ENCODE data around the gene GFOD1. TPM values are rescaled to one million over a fixed set of nuclear protein-coding genes. Genes with fewer than 3 reads are reported as not detected.

GFOD1 gene
- total and polyA plus RNA-seq, 2 of the 4 experiments (the other 2 are of a cell fraction): 1.8 to 3.4 TPM

DNA sequence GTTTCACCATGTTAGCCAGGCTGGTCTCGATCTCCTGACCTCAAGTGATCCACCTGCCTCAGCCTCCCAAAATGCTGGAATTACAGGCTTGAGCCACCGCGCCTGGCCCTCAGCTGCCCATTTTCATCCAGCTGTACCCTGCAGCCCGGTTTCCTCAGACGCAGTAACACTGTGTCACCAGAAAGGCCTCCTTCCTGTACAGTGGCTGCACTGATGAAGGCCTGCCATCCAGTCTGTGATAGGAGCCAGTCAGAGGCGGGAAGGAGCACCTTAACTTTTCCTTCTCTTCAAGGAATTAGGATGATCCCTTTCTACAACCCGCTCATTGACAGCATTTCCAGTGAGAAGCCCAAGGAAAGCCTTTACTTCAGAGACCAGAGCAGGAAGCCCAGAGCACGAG, 75.9 kb downstream of the GFOD1 start:
- H3K9ac ChIP-seq (ENCODE audit: low read depth, low read length): no peak overlapping the region
- peaks cover 0 to 17% of the 10 kb centered on the region in 2 experiments; a peak in 2 of 4 replicates for H3K79me1 ChIP-seq (ENCODE audit: low read depth in 1 of 2, low read length in 2 of 2)
- no peak overlapping the region for H3K23ac ChIP-seq (ENCODE audit: low read depth, low read length)
- H3K9me1 ChIP-seq (ENCODE audit: insufficient read depth, low read length): peaks cover 20% of the 10 kb centered on the region
- no peak overlapping the region for H2BK20ac ChIP-seq (ENCODE audit: low read depth, low read length)
- ATAC-seq (ENCODE audit: low read depth) (no peak), DNase-seq (no peak)
- no peak overlapping the region for H2AK5ac ChIP-seq (ENCODE audit: low read depth, low read length)
- dilution Hi-C loops (cut with HindIII; ENCODE audit: low sequenced_read_pairs, unreplicated experiment): no loop called here
- no peak overlapping the region for H4K91ac ChIP-seq (ENCODE audit: insufficient read depth, low read depth, low read length)
- TF ChIP-seq MAZ (IDR thresholded peaks at IDR 0.05; ENCODE audit: borderline replicate concordance, low read depth, low read length): no peak
- no peak for TF ChIP-seq RFX5 (IDR thresholded peaks at IDR 0.05; ENCODE audit: low read depth, low read length)
- TF ChIP-seq CEBPB (IDR thresholded peaks at IDR 0.05; ENCODE audit: low read depth, low read length): no peak
- TF ChIP-seq, protein P1, sequence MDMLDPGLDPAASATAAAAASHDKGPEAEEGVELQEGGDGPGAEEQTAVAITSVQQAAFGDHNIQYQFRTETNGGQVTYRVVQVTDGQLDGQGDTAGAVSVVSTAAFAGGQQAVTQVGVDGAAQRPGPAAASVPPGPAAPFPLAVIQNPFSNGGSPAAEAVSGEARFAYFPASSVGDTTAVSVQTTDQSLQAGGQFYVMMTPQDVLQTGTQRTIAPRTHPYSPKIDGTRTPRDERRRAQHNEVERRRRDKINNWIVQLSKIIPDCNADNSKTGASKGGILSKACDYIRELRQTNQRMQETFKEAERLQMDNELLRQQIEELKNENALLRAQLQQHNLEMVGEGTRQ (IDR thresholded peaks at IDR 0.05; ENCODE audit: low read depth, low read length): no peak
- no peak for TF ChIP-seq FOS (IDR thresholded peaks at IDR 0.05; ENCODE audit: low read depth, low read length)
- TF ChIP-seq CHD1 (IDR thresholded peaks at IDR 0.05; ENCODE audit: low read depth, low read length): no peak
- TF ChIP-seq RAD21 (IDR thresholded peaks at IDR 0.05; ENCODE audit: low read length): no peak
- no peak for TF ChIP-seq SMC3 (IDR thresholded peaks at IDR 0.05; ENCODE audit: low read depth, low read length)
- TF ChIP-seq BHLHE40 (IDR thresholded peaks at IDR 0.05; ENCODE audit: low read depth, low read length): no peak
- TF ChIP-seq POLR2A (IDR thresholded peaks at IDR 0.05; ENCODE audit: low read depth, low read length): no peak
- no peak for TF ChIP-seq MAFK (IDR thresholded peaks at IDR 0.05; ENCODE audit: low read depth, low read length)
- no peaks in the 10 kb centered on the region for H3K27me3 ChIP-seq (ENCODE audit: control insufficient read depth, insufficient read depth, low read length)
- H2AK9ac ChIP-seq (replicated peaks; ENCODE audit: low read depth, low read length, poor library complexity): no peak overlapping the region
- no peak overlapping the region for H3K4me2 ChIP-seq (ENCODE audit: low read depth, low read length)
- H4K5ac ChIP-seq (ENCODE audit: low read depth, low read length): no peak overlapping the region
- no peaks in the 10 kb centered on the region for H3K9me3 ChIP-seq (ENCODE audit: control insufficient read depth, insufficient read depth, low read length)
- no peak overlapping the region for H3K27ac ChIP-seq (ENCODE audit: insufficient read depth, low read length)
- no peak overlapping the region for H4K8ac ChIP-seq (ENCODE audit: low read depth in 2 of 2, low read length in 2 of 2)
- no peak overlapping the region for H2BK15ac ChIP-seq (ENCODE audit: low read depth, low read length)
- WGBS, 2 experiments (ENCODE audit: extremely low coverage in 2 of 2, insufficient read length in 1 of 2): no CpG with 5 or more reads among the region's 8 CpGs
- no peak overlapping the region for H3K18ac ChIP-seq (ENCODE audit: low read depth, low read length)
- ChIA-PET CTCF (no interaction called here), POLR2A (ENCODE audit: unreplicated experiment) (no interaction called here)
- intact Hi-C loops (cut with micrococcal nuclease): no loop called here
- no peak overlapping the region for H3K56ac ChIP-seq (ENCODE audit: extremely low read depth, insufficient read depth, low read length)
- H3K4me1 ChIP-seq (ENCODE audit: control insufficient read depth, insufficient read depth, low read length): peaks cover 23% of the 10 kb centered on the region
- H2AFZ ChIP-seq (replicated peaks; ENCODE audit: low read length, poor library complexity): no peak overlapping the region
- H3K14ac ChIP-seq (replicated peaks; ENCODE audit: low read depth, low read length): no peak overlapping the region
- no peak overlapping the region for H2BK5ac ChIP-seq (ENCODE audit: low read depth, low read length, poor library complexity, severe bottlenecking)
- no peaks in the 10 kb centered on the region for H3K36me3 ChIP-seq (ENCODE audit: control insufficient read depth, insufficient read depth, low read length)
- no peak overlapping the region for H2BK120ac ChIP-seq (ENCODE audit: low read depth, low read length)
- H3K4me3 ChIP-seq (ENCODE audit: insufficient read depth, low read depth, low read length): no peak overlapping the region
- H3K4ac ChIP-seq (ENCODE audit: low read depth, low read length): no peak overlapping the region
- in situ Hi-C loops (cut with MboI; ENCODE audit: low sequenced_read_pairs): no loop called here
- H4K20me1 ChIP-seq (ENCODE audit: insufficient read depth, low read length): no peaks in the 10 kb centered on the region; the same call in 1 of the 2 replicates
- BruUV-seq (replicated peaks): no TSS peak
